ENCODE measurements around the gene ZNF330.
A peak's percentile ranks its signal among the peaks of the same experiment; 100 is the strongest.
"Not testable (repeated sequence)": the region's sequence is repeated elsewhere in the genome, so short reads cannot be mapped to it uniquely, and the experiment has no call there.

Gene ZNF330

DNA sequence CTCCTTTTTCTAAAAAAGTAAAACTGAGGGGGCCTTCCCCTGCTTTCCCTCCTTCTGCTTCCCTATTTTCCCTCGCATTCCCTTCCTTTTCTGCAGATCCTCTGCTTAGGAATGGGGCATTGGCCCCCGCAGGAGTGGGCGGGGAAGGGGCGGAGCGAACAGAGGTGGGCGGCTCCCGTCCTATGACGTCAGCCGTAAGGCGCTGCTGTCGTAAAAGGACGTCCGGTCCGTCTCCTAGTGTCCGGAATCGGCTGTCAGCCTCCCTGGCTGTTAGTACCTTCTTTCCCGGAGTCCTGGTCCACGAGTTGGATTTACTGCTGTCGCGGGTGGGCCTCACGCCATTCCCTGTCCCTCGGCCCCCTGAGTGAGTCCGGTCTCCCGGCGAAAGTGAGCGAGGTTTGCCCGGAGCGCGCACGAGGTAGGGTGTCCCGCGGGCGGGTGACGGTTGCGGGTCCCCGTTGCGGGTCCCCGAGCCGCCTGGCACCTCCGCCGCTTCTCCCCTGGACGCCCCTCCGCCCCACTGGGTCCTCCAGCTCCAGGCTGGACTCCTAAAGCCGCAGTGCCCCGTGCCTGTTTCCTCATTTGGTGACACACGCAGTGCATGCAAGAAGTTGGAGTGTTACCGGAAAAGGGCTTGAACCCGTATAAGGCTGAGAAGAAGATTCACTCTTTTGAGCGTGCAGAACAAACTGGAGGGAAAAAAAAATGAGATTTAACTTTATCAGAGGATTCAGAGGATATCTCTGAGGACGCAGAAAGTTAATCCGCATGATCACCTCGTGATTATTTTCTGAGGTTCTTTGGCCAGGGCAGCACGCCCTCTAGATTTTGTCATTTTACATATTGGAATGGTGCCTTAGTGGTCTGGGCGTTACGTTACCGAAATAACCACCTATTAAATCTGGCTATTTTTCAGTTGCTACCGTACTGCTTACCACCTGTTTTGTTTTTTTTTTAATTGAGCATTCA, at the start of gene ZNF330:
Gene ZNF330, plus strand, starts transcription at position 205 of the 969 bp plus-strand sequence. CDS start 1,477 bp downstream, outside the sequence.
- FAIRE-seq (peak; percentile 75), DNase-seq (ENCODE audit: low spot score) (peak; percentile 70)

DNA sequence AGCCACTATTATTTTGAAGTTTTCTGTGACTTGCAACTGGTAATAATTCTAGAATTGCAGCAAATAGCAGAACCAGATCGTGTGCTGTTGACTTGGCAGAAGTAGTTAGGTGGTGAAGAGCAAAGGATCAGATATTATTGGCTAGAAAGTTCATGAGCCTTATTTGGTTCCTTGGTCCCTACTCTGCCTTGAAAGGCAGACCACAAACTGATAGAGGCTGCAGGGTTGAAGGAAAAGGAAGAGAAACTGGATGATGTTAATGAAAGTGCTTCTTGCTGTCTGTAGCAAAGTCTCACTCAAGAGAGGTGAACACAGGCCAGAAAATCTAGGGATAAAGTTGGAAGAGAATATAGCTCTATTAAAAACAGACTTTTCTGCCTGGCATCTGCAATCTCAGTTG, 46.2 kb upstream of the ZNF330 start:
- FAIRE-seq, result no peak

DNA sequence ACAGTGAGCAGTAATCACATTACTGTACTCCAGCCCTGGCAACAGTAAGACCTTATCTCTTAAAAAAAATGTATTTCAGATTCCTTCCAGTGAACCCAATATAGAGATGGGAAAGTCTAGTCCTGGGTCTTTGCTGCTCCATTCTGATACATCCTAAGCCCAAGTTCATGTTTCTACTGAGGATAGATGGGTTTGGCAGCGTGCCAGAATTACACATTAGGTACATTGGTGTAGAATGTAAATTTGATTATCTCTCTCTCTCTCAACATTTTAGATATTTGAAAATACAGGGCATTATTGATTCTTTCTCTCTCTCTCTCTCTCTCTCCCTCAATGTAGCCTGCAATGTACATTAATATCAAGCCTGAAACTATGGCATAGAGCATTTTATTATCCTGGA, 43.5 kb upstream of the ZNF330 start:
- FAIRE-seq (no peak), DNase-seq (ENCODE audit: low spot score) (no peak)

More for the DNA sequence above, 46.2 kb upstream of the ZNF330 start:
- DNase-seq (ENCODE audit: low spot score), result no peak

DNA sequence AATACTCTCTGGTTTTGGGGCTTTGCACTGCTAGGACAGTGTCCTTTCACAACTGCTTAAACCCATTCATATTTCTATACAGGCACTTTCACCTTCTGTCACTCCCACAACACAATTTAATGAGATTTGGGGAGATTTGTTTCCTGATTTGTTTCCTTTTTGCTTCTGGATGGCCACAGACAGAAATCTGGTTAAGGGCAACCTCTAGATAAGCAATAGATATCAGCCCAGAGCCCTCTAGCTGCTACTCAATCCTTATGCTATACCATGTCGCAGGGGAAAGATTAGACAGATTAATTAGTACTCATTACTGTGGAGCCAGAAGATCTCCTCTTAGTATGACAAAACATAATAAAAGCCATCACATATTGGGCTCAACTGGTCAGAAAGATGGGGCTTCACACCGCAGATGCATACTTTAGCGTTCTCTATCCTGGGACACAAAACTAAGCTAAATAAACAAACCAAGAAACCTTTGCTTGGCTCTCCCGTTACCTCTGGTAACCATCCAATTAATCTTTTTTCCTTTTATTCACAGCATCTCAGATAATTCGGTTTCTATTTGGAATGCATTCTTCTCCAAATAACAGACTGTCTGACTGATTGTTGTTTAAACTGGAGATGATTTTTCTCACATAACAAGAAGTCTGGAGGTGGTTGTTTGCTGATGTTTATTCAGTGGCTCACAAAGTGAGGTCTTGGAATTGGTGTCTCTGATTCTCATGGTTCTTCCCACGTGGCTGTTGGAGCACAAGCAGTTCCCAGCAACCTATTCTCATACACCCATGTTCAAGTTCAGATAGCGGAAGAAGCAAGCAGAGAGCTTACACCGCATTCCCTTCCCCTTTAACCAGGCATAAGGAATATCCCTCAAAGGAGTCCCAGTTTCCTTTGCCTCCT, 41.0 kb upstream of the ZNF330 start:
- FAIRE-seq (no peak), DNase-seq (ENCODE audit: low spot score) (no peak)

DNA sequence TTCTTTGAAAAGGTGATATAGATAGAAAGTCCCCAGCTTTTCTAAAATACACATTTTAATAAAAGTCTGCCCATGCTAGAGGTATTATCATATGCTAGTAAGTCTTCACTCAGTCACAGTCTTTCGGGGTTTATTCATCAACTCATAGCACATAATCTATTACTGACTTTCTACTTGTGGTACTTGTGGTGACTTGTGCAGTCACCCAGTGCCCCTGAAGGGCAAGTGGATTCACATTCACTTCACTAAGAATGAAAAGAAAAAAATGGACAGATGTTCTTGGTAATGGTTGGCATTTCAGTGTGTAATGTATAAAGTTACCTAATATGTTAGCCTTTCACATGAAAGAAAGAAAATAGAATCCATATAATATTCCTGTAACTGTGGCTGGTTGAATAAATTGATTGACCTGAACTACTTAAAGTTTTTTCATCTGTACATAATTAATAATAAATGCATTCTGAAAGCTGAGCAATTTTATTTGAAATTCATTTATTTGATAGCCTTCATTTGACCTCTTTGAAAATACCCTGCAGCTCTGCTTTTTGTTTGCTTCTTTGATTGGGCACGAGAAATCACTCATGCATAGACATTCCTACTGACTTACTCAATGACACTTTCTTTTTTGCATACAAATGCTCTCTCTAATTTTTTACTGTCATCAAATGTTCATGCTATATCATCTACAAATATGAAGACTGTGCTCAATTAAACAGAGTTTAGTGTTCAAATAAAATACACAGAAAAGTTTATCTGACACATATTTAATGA, 39.5 kb upstream of the ZNF330 start:
- DNase-seq (ENCODE audit: low spot score) (peak; percentile 49), FAIRE-seq (peak; percentile 89)

DNA sequence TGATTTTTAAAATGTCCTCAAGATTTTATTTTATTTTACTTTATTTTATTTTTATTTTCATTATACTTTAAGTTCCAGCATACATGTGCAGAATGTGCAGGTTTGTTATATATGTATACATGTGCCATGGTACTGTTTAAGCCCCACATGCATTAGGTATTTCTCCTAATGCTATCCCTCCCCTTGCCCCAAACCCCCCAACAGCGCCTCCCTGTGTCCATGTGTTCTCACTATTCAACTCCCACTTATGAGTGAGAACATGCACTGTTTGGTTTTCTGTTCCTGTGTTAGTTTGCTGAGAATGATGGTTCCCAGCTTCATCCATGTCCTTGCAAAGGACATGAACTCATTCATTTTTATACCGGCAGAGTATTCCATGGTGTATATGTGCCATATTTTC, 37.2 kb upstream of the ZNF330 start:
- DNase-seq (ENCODE audit: low spot score); FAIRE-seq: not testable (repeated sequence)

DNA sequence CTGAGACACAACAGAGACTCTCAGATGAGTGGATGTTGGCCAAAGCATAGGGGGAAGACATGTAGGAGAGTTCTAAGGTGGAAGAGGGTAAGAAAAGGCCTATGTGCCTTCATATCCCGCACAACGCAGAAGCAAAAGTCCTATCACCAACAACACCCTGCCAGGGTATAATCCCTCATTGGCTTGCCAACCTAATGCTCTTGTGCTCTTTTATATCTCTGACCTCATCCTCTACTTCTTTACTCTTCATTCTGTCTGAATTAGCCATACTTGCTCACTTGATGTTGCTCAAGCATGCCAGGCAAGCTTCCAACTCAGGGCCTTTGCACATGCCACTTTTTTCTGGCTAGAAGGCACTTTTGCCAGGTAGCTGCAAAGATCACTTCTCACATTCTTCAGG, 28.1 kb upstream of the ZNF330 start:
- DNase-seq (ENCODE audit: low spot score) (no peak), FAIRE-seq (no peak)

DNA sequence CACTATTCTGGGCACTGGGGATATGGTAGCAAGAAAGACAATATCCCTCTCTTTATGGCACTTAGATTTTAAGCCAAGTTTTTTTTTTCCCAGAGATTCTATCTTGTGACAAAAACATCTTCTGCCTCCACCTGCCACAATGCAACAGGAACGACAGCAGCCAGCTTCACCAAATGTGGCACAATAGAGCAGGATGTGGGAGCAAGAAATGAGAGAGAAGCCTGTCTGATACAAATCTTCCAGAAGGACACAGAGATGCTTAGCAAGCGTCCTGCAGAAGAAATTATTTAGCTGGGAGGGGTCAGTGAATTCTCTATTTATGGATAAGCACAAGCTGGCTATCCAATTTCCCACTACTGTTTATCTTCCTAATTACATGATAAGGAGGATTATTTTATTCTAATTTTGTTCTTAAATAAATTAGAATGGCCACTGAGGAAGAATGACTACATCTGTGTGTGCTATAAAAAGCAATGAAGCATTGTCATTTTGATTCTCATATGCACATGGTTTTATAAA, 27.1 kb upstream of the ZNF330 start:
- DNase-seq (ENCODE audit: low spot score), result no peak
- no peak for FAIRE-seq

DNA sequence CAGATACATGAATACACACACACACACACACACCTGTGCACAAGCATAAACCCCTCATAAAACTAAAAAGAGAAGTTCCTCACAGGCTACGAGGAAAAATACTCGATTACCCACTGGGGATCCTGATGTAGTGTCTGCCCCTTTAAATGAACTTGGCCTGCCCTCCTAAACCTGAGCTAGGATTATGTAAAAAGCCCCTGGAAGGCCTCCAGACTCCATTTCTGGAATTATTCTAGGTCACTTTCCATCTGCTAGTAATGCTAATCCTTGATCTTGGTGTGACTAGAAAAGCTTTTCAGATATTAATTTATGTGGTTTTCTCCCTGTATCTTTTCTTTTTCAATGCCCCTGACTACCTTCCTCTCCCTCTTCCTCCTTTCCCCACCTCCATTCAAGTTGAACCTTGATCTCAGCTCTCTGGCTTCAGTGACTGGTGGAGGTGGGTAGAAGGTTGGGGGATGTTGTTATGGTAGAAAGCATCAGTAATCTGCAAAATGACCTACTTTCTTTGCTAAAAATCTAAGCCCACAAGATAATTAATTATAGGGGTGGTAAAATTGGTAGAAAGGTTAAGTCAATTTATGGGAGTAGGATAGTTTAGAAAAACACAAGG, 25.5 kb upstream of the ZNF330 start:
- DNase-seq (ENCODE audit: low spot score), result no peak

DNA sequence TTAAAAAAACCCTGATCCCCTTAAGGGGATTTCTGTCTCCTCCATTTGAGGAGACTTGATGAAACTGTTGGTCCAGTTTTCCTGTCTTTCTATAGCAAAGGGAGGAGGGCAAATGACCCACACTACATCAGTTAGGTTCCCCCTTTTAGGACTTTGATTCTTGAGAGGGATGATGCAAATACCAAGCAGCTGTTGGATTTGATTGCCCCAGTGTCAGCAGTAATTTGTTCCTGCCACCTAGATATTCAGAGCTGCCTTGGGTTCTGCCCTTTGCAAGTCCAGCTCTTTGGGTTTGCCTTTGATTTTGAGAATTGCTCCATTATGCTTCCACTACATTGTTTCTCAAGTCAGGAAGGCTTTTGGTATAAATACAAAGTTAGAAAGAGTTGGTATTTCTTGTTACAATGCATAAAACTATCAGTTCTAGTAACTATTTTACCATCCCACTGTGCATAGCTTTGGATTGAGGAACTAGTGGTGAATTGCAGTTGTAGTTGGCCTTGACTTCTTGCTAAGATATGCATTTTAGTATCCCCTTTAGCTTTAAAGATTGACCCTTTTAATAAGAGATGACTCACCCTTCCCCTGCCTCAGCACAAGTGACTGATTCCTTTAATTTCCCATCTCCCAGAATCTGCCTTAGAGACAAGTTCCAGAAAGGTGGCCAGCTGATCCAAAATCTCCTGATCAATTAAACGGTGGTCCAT, 24.3 kb upstream of the ZNF330 start:
- FAIRE-seq, result no peak

More for the DNA sequence above, 25.5 kb upstream of the ZNF330 start:
- no peak for FAIRE-seq

DNA sequence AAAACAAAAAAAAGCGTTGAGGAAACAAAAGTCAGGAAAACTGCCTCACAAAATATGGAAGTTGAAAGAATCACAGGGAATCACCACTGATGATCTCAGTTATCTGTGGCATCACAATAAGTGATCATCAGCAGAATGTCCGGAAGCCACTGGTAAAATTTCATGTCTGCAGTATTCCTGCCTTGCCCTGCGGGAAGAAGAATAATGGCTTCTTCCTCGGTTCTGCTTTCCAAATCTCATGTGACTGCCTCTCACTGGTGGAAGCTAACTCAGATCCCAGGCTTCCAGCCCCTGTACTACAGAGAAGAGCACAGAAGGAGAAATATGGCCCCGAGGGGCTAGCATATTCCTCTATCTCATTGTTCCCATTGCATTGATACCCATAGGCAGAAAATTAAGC, 12.7 kb upstream of the ZNF330 start:
- FAIRE-seq, result no peak
- DNase-seq (ENCODE audit: low spot score), result no peak

More for the DNA sequence above, 24.3 kb upstream of the ZNF330 start:
- DNase-seq (ENCODE audit: low spot score), result no peak

DNA sequence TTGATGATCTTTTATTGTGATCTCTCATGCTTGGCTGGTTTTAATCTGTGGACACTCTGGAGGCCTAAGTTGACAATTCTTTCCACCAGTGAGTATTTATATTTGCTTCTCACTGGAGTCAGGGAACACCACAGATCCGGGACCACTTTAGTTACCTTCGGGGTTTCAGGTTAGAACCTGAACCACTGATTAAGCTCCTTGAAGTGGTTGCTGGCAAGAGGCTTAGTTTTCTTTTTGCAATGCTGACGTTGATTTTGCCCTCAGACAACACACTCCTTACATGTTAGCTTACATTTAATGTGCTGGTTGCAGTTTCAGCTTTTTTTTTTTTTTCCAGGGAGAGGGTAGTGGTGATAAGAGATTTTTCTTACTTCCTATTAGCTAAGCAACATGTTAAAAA, 10.5 kb upstream of the ZNF330 start:
- no peak for DNase-seq (ENCODE audit: low spot score)
- no peak for FAIRE-seq

DNA sequence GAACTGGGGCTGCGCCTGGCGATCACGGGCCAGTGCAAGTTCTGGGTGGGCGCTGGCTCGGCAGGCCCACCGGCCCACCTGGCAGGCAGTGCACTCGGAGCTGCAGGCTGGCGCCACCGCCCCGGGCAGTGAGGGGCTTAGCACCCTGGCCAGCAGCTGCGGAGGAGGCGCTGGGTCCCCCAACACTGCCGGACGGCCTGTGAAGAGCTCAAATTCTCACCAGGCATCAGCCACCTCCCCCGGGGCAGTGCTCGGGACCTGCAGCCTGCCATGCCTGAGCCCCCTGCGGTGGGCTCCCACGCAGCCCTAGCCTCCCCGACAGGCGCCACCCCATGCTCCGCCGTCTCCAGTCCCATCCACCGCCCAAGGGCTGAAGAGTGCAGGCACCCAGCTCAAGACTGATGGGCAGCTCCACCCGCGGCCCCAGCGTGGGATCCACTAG, 7.1 kb upstream of the ZNF330 start:
- DNase-seq (ENCODE audit: low spot score) (no peak), FAIRE-seq (no peak)

DNA sequence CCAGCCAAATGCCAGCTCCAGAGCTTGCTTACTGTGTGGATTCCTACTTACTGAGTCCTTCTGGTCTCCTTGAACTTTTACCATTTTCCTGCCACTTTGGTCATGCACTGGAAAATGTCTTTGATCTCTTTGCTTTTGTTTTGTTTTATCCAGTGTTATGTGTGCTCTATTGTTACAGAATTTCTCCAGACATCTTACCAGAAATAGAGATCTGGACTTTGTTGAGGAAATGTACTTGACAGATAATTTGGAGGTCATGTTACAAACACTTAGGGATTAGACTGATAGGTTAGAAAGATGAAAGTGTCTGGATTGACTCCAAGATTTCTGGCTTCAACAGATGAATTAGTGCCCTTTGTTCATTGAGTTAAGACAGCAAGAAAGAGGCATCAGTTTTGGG, 5.7 kb upstream of the ZNF330 start:
- no peak for DNase-seq (ENCODE audit: low spot score)
- FAIRE-seq, result no peak

DNA sequence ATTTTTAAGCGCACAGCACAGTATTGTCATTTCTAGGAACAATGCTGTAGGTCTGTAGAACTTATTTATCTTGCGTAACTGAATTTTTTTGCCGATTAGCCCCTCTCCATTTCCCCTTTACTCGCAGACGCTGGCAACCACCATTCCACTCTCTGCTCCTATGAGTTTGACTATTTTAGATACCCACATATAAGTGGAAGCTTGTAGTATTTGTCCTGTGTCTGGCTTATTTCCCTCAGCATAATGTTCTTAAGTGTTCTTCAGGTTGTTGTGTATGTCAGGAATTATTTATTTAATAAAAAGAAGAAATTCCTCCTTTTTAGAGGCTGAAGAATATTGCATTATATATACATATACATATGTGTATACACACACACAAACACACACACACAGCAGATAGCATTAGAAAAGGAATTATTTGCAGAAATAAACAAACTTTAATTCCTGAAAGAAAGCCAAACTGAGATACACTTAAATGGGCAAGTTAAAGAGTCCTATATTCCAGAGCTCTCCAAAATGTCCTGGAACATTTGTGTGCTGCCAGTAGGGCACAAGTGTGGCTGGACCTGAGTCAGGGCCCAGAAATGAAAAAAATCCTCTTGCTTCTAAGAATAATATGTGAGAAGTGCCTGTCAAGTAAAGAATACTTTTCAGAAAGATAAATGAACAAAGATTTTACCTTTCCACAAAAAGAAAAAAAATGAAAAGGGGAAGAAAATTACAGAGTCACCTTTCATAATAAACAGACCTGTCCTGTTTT, 4.5 kb upstream of the ZNF330 start:
- no peak for FAIRE-seq
- no peak for DNase-seq (ENCODE audit: low spot score)

DNA sequence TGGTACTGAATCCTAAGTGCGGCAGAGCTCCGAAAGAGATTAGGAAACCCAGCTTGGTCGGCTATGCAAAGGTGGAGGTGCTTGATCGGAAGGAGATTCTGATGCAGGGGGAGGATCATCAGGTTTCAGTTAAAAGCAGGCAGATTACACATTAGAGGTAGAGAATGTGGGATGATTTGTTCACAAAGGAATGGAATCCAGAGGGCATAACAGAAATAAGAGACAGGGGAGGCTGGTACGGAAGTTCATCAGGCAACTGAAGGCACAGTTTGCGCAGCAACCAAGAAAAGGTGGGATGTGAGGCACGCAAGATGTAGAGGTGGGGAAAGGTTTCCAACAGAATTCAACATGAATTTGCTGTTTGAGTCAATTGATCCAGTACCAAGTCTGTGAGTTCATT, 424 bp upstream of the ZNF330 start:
- no peak for FAIRE-seq
- no peak for DNase-seq (ENCODE audit: low spot score)

DNA sequence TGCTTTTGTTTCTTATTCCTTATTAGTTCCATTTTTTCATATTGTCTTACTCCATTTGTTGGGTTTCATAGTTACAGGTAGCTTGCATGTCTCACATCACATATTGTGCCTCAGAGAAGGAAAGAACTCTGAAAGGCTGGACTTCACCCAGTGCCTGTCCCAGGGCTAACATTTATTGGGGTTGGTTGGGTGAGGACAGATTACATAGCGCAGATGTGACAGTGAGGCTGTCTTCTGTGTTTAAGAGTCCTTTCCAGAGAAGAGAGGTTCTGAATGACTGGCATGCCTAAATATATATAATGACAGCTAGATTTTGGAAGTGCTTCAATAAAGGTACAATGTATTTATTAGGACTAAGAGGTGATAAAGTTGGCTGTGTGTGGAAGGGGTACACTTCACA, 2.7 kb downstream of the ZNF330 start:
- DNase-seq (ENCODE audit: low spot score) (no peak), FAIRE-seq (no peak)

DNA sequence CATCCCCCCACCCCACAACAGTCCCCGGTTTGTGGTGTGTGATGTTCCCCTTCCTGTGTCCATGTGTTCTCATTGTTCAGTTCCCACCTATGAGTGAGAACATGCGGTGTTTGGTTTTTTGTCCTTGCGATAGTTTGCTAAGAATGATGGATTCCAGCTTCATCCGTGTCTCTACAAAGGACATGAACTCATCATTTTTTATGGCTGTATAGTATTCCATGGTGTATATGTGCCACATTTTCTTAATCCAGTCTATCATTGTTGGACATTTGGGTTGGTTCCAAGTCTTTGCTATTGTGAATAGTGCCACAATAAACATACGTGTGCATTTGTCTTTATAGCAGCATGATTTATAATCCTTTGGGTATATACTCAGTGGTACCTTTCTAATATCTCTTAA, 6.6 kb downstream of the ZNF330 start:
- not testable (repeated sequence) for FAIRE-seq; DNase-seq (ENCODE audit: low spot score)
